GM18951 (cell line): ENCODE data around the gene GOLGA6A.

ENCODE experiments used
- POLR2A ChIP-seq: IDR thresholded peaks from 4 replicates; pipeline ENCODE4 v1.6.1; 2011; ENCODE audit warnings: mild to moderate bottlenecking; ENCODE audit not compliant: insufficient read length, insufficient read depth; ENCODE audit errors: extremely low read depth
- in situ Hi-C: fragments of 300-500 bp; cut with MboI; formaldehyde crosslinking; loops from one replicate; pipeline ENCODE4 v1.12.0; 2022; ENCODE audit warnings: low sequenced_read_pairs, mixed read lengths, inconsistent platforms; ENCODE audit not compliant: unreplicated experiment

The GOLGA6A gene

GRCh38 chr15:74025436-74025835 is 56.9 kb downstream of the GOLGA6A start:
- no peak for TF ChIP-seq POLR2A
- in situ Hi-C loops: no loop called here

GRCh38 chr15:74024687-74025086 is 57.7 kb downstream of the GOLGA6A start:
- in situ Hi-C loops: no loop called here
- TF ChIP-seq POLR2A: no peak

GRCh38 chr15:74022706-74023470 is 59.5 kb downstream of the GOLGA6A start:
- in situ Hi-C loops: no loop called here
- TF ChIP-seq POLR2A: no peak
